Right atrium auricular region (tissue), 2 donors: Measurements from ENCODE around the gene GLB1L2. TPM values are rescaled to one million over a fixed set of nuclear protein-coding genes. Genes with fewer than 3 reads are reported as not detected.

Source experiments
- DNase-seq: peaks from one replicate; pipeline ENCODE4 v3.0.0-alpha.2; 2019; ENCODE audit warnings: low spot score
- H3K27ac ChIP-seq, 2 donors: fragments of 200-600 bp; sonication (generic); 1 replicate in 1 of 2; 2 replicates in 1 of 2; pipeline ENCODE4 v1.5.1; 2016 to 2019
- H3K27me3 ChIP-seq, 2 donors: fragments of 200-600 bp; sonication (generic); one replicate each; pipeline versions ENCODE4 v1.5.1 to v1.6.0; 2017 to 2019
- H3K36me3 ChIP-seq: fragments of 200-600 bp; sonication (generic); one replicate; pipeline ENCODE4 v1.5.1; 2016
- H3K4me1 ChIP-seq, 2 donors: fragments of 200-600 bp; sonication (generic); one replicate each; pipeline versions ENCODE4 v1.5.1 to v1.6.0; 2017 to 2019
- H3K4me3 ChIP-seq, 2 donors: fragments of 200-600 bp; sonication (generic); 1 replicate in 1 of 2; 2 replicates in 1 of 2; pipeline ENCODE4 v1.5.1; 2017 to 2019; ENCODE audit warnings: mild to moderate bottlenecking in 1 of 2, moderate library complexity in 1 of 2
- H3K9me3 ChIP-seq, 2 donors: fragments of 200-600 bp; sonication (generic); one replicate each; pipeline ENCODE4 v1.5.1; 2019
- CTCF ChIP-seq, 2 donors: fragments of 200-600 bp; sonication (generic); IDR thresholded peaks; one replicate each; pipeline ENCODE4 v1.5.1; 2019; ENCODE audit warnings: antibody characterized with exemption in 2 of 2
- total RNA-seq, 2 donors: library from RNA; depleted of rRNA; stranded (reverse); fragments of >200 nt; gene quantifications; one replicate each; pipeline ENCODE4 v1.1.0, GENCODE V29; 2016

Gene GLB1L2
- total RNA-seq, 2 donors from 2014 or later = 0.22 to 2.4 TPM

GRCh38 chr11:134337051-134337450 lies 5.3 kb downstream of the GLB1L2 start:
- peaks cover 0 to 8% of the 10 kb centered on the region in 2 donors for H3K4me1 ChIP-seq
- DNase-seq = no peak
- H3K9me3 ChIP-seq = no peaks in the 10 kb centered on the region
- TF ChIP-seq CTCF (IDR thresholded peaks at IDR 0.05) = no peak
- H3K27ac ChIP-seq = no peak overlapping the region
- H3K4me3 ChIP-seq = no peak overlapping the region
- peaks cover 0 to 3% of the 10 kb centered on the region in 2 donors for H3K27me3 ChIP-seq
- H3K36me3 ChIP-seq = no peaks in the 10 kb centered on the region

GRCh38 chr11:134338068-134338467 lies 6.3 kb downstream of the GLB1L2 start:
- Histone ChIP-seq H3K4me1 (no peaks in the 10 kb centered on the region), H3K27ac (no peak overlapping the region), H3K27me3 (no peaks in the 10 kb centered on the region), H3K9me3 (no peaks in the 10 kb centered on the region), H3K4me3 (no peak overlapping the region), H3K36me3 (no peaks in the 10 kb centered on the region)
- no peak for DNase-seq
- TF ChIP-seq CTCF (IDR thresholded peaks at IDR 0.05) = no peak

- no peak for TF ChIP-seq CTCF (IDR thresholded peaks at IDR 0.05)
- DNase-seq = no peak
- no peaks in the 10 kb centered on the region for H3K9me3 ChIP-seq
- H3K4me3 ChIP-seq = no peak overlapping the region
- no peaks in the 10 kb centered on the region for H3K4me1 ChIP-seq
- no peaks in the 10 kb centered on the region for H3K36me3 ChIP-seq
- no peaks in the 10 kb centered on the region for H3K27me3 ChIP-seq
- H3K27ac ChIP-seq = no peak overlapping the region
Measured at GRCh38 chr11:134338654-134339053, 6.9 kb downstream of the GLB1L2 start.

GRCh38 chr11:134339756-134340155 lies 8.0 kb downstream of the GLB1L2 start:
- Histone ChIP-seq H3K36me3 (no peaks in the 10 kb centered on the region), H3K9me3 (no peaks in the 10 kb centered on the region), H3K27me3 (no peaks in the 10 kb centered on the region), H3K4me3 (no peak overlapping the region), H3K4me1 (no peaks in the 10 kb centered on the region), H3K27ac (no peak overlapping the region)
- no peak for DNase-seq
- no peak for TF ChIP-seq CTCF (IDR thresholded peaks at IDR 0.05)

- TF ChIP-seq CTCF (IDR thresholded peaks at IDR 0.05) = no peak
- no peaks in the 10 kb centered on the region for H3K27me3 ChIP-seq
- no peak for DNase-seq
- H3K9me3 ChIP-seq = no peaks in the 10 kb centered on the region
- no peak overlapping the region for H3K27ac ChIP-seq
- no peaks in the 10 kb centered on the region for H3K36me3 ChIP-seq
- H3K4me1 ChIP-seq = no peaks in the 10 kb centered on the region
- no peak overlapping the region for H3K4me3 ChIP-seq
Measured at GRCh38 chr11:134340354-134340964, 8.7 kb downstream of the GLB1L2 start.
